GM19238 (cell line): ENCODE measurements around the gene RPL27.
"Not testable (repeated sequence)": the region's sequence is repeated elsewhere in the genome, so short reads cannot be mapped to it uniquely, and the experiment has no call there.

Source experiments
- DNase-seq: peaks from one replicate; pipeline ENCODE4 v3.0.0; 2011; ENCODE audit warnings: low spot score; ENCODE audit not compliant: insufficient read length

RPL27 gene

GRCh38 chr17:42992872-42993271 is 5.3 kb upstream of the RPL27 start:
- DNase-seq: no peak

DNA sequence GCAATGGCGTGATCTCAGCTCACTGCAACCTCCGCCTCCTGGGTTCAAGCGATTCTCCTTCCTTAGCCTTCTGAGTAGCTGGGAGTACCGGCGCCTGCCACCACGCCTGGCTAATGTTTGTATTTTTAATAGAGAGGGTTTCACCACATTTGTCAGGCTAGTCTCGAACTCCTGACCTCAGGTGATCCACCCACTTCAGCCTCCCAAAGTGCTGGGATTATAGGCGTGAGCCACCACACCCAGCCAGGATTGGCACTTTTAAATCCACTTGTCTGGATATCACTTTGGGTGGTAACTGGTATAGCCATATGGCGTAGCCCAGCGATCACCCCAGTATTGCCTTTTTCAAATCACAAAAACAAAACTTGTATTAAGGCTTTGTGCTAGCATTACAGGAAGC is 4.3 kb upstream of the RPL27 start:
- not testable (repeated sequence) for DNase-seq

- no peak for DNase-seq
Measured at GRCh38 chr17:42997390-42997983, 732 bp upstream of the RPL27 start.

DNA sequence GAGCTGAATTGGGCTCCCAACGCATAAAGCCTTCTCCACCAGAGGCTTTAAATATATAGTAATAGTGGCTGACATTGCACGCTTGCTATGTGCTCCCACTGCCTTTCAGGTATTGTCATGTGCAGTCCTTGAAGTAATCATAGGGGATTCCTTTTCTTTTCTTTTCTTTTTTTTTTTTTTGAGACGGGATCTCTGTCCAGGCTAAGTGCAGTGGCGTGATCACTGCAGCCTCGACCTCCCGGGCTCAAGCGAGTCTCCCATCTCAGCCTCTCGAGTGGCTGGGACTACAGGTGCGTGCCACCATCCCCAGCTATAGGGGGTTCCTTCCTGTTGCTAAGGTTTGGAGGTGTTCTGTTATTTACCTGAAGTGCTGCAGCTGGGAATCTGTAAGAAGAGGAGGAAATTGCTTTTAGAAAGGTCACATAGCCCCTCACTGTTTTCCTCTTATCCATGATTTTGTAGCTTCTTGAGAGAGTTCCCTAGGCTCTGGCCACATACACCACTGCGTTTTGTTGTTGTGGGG is 845 bp downstream of the RPL27 start:
- no peak for DNase-seq

- DNase-seq: not testable (repeated sequence)
Measured at GRCh38 chr17:43000894-43001293, 2.7 kb downstream of the RPL27 start.

- no peak for DNase-seq
Measured at GRCh38 chr17:43003542-43004172, 5.4 kb downstream of the RPL27 start.

DNA sequence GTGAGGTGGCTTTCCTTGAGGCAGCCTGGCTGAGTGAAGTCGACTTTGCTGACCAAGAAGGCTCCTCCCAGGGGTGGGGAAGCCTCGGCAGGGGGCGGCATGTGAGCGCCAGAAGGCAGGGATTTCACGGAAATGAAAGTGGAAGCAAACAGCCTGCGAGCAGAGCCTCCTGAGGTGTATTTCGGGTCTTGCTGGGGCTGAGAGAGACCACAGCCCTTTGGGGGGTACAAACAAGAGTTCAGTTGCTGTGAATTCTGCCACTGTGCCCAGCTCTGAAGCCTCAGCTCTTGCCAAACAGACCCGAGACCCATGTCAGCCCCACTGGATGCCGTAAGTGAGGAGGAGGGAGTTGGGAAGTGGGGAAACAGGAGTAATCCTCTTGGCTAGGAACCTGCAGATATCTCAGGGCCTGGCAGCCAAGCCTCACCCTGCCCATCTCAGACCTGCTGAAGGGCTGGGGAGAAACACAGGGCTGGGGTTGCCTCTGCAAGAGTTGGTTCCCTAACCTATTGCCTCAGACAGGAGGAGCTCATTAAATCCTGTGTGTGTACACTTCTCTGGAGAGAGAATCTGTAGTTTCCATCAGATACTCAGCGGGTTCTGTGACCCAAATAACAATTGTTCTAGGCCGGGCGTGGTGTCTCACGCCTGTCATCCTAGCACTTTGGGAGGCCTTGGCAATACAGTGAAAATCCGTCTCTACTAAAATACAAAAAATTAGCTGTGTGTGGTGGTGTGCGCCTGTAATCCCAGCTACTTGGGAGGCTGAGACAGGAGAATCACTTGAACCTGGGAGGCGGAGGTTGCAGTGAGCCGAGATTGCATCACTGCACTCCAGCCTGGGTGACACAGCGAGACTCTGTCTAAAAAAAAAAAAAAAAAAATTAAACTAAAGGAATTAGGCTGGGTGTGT is 8.7 kb downstream of the RPL27 start, which contains the start of gene IFI35:
Gene IFI35, plus strand, starts transcription at position 146 of the 913 bp plus-strand sequence. Its CDS starts 164 bp downstream, at position 310.
- peak; percentile 87 for DNase-seq

- no peak for DNase-seq
Measured at GRCh38 chr17:43010667-43011308, 12.6 kb downstream of the RPL27 start.

GRCh38 chr17:43011728-43012472 is 13.7 kb downstream of the RPL27 start:
- DNase-seq: no peak

DNA sequence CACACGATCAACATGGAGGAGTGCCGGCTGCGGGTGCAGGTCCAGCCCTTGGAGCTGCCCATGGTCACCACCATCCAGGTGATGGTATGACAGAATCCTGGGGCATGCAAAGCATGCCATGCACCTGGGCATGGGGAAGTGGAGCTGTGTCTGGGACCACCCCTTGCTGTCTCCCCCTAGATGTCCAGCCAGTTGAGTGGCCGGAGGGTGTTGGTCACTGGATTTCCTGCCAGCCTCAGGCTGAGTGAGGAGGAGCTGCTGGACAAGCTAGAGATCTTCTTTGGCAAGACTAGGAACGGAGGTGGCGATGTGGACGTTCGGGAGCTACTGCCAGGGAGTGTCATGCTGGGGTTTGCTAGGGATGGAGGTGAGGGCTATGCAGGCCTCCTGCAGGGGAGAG is 15.1 kb downstream of the RPL27 start:
- DNase-seq: no peak

DNA sequence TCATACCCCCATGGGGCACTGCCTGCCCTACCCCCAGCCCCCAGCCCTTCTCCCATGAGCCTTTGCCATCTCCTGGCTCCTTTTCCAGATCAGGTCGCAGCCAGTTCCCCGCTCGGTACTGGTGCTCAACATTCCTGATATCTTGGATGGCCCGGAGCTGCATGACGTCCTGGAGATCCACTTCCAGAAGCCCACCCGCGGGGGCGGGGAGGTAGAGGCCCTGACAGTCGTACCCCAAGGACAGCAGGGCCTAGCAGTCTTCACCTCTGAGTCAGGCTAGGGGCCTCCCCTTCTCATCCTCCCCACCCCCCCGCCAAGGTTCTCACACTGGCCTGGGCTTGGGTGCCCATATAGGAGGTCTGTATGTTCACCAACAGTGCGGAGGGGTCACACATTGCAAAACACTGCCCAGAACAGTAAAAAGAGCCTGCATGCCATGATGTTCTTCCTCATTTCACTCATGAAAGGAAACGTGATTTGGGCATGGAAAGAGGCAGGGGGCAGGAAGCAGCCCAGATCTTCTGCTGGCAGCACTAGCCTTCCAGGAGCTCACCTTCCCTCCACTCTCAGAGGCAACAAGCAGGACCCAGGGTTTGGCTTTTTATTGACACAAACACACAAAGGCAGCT is 15.9 kb downstream of the RPL27 start:
- DNase-seq: no peak

DNA sequence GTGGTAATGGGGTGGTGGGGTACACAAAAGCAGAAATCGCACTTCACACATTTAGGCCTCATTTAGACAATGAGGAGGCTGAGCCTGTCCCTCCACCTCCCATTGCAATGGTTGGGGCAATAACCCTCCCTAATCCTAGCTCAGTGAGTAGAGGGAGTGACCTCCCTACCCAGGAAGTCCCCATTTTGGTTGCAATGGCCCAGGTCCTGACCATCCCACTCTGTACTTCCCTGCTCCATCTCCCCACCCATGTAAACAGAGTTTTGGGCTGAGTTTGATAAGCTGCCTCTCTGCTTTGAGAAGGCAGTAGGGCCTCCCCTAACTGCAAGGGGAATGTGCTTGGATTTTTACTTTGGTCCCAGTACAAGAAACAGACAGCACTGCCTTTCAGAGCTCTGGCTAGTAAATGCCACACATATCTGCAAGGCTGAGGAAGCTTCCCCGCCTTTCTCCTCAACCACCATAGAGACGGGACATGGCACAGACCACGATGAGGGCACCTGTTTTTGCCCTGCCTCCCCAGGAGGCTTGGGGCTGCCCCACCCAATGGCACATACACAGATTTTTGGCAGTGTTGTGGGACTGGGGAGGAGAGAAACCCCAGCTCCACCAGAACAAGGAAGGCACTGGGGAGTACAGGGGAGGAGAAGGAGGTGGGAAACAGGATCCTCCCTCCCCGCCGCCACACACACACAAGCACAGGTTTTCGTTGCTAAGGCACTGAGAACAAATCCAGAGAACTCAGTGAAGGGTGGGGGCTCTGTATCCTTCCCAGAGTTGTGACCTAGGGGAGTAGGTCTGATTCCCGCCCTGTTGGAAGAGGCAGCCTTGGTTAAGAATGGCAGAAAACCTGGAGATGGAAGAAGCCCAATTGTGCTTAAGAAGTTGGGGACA is 16.7 kb downstream of the RPL27 start:
- no peak for DNase-seq

DNA sequence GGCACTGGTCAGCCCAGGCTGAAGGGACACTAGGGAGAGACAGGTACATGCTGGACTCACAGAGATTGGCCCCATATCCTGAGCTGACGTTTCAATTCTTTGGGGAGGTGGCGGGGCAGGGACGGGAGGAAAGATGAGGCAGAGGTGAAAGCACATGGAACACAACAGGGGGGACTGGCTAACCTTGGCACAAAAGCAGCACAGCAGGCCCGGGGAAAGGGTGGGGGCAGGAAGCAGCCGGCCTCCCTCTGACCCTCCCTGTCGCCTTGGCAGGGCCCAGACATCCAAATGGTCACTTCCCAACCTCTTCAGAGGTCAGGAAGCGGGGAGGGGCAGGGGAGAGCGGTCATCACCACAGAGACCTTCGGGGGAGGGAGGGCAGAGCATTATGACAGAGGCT is 17.4 kb downstream of the RPL27 start:
- no peak for DNase-seq

- no peak for DNase-seq
Measured at GRCh38 chr17:43016216-43016615, 18.0 kb downstream of the RPL27 start.

- DNase-seq: no peak
Measured at GRCh38 chr17:43018008-43018853, 20.0 kb downstream of the RPL27 start.

DNA sequence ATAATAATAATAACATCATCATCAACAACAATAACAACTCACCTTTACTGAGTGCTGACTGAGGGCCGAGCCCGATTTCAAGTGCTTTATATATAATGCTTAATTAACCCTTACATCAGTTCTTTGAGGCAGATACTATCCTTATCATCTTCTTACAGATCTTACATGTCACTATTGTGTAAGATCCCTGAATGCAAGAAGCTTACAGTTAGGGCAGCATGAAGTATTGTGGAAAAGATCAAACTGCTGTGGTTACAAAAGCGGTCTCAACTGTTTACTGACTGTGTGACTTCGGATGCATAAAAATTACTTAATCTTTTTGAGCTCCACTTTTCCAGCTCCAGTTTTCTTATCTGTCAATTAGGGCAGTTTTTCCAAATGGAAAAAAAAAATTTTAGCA is 20.7 kb downstream of the RPL27 start:
- DNase-seq: no peak

DNA sequence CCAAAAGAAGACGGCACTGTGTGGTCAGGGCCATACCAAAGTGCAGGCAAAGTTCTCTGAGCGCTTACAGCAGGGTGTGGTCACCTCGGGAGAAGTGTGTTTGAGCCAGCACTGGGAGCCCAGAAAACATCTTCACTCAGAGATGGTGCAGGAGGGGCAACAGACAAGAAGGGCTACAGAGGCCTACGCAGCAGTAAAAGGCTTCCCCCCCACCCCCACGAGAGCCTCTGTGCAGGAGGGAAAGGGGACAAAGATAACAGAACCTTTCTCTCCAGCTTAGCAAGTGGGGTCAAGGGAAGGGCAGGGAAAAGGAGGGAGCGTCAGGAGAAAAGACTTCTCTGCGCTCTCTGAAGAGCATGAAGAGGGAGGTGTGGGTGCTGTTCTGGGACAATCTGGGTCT is 21.2 kb downstream of the RPL27 start:
- DNase-seq: no peak

GRCh38 chr17:43020030-43020621 is 21.9 kb downstream of the RPL27 start:
- no peak for DNase-seq
